ENCODE data around the gene PLAU.

DNA sequence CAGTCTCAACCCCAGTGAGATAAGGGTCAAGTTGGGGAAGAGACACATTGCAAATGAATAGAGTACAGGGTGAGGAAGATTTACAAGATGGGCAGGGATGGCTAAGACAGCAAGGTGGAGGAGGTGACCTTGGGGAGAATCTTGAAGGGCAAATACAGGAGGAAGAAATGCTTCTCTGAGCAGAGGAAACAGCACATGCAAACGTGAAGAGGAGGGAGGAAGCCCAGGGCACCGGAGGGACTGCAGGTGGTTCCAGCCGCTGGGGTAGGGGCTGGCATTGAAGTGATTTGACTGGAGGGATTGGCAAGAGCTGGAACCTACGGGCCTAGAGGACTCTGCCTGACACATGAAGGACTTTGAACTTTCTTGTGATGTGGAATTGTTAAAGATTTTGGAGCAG, 14.6 kb downstream of the PLAU start:
- TF ChIP-seq, protein P1, sequence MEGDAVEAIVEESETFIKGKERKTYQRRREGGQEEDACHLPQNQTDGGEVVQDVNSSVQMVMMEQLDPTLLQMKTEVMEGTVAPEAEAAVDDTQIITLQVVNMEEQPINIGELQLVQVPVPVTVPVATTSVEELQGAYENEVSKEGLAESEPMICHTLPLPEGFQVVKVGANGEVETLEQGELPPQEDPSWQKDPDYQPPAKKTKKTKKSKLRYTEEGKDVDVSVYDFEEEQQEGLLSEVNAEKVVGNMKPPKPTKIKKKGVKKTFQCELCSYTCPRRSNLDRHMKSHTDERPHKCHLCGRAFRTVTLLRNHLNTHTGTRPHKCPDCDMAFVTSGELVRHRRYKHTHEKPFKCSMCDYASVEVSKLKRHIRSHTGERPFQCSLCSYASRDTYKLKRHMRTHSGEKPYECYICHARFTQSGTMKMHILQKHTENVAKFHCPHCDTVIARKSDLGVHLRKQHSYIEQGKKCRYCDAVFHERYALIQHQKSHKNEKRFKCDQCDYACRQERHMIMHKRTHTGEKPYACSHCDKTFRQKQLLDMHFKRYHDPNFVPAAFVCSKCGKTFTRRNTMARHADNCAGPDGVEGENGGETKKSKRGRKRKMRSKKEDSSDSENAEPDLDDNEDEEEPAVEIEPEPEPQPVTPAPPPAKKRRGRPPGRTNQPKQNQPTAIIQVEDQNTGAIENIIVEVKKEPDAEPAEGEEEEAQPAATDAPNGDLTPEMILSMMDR (IDR thresholded peaks at IDR 0.05), result no peak
- TF ChIP-seq EZH2phosphoT487 (IDR thresholded peaks at IDR 0.05), result no peak
